K562 (cell line): ENCODE data around the gene TMEM245. TPM values are rescaled to one million over a fixed set of nuclear protein-coding genes. Genes with fewer than 3 reads are reported as not detected.
A peak's percentile ranks its signal among the peaks of the same experiment; 100 is the strongest.

Source experiments
- ARNT ChIP-seq, 2 experiments: fragments of 450-650 bp; IDR thresholded peaks; 2 replicates each; pipeline ENCODE4 v1.6.1; 2016; ENCODE audit warnings: mild to moderate bottlenecking in 1 of 2
- IRF1 ChIP-seq: sonication (generic); formaldehyde crosslinking; IDR thresholded peaks from 2 replicates; pipeline ENCODE4 v1.8.0; 2022; ENCODE audit warnings: missing genetic modification reagents, mild to moderate bottlenecking, borderline replicate concordance
- MGA ChIP-seq: fragments of 450-650 bp; IDR thresholded peaks from 2 replicates; pipeline ENCODE4 v1.6.1; 2016; ENCODE audit warnings: mild to moderate bottlenecking, moderate library complexity
- REST ChIP-seq, 2 experiments: fragments of 450-650 bp; formaldehyde crosslinking in 1 of 2; IDR thresholded peaks; 2 replicates each; pipeline versions ENCODE4 v1.4.0 to v1.6.1; 2014 to 2020; ENCODE audit warnings: mild to moderate bottlenecking in 2 of 2, borderline replicate concordance in 1 of 2, low read depth in 1 of 2
- ZNF316 ChIP-seq: fragments of 450-650 bp; IDR thresholded peaks from 2 replicates; pipeline ENCODE4 v1.6.1; 2016
- polyA plus RNA-seq, 8 experiments: library from polyadenylated mRNA; depleted of rRNA in 4 of 8; stranded (reverse) in 5 of 8; unstranded in 3 of 8; fragments of >200 nt; fragmentation: Nextera tagmentation in 2 of 8; fragmentation: Illumina TruSeq in 1 of 8; extraction: Ambion mirVana in 2 of 8; extraction: Trizol in 1 of 8; gene quantifications; 2 replicates each; pipeline versions ENCODE4 v1.2.1 to v1.2.3, GENCODE V29; 2011 to 2014; ENCODE audit warnings: inconsistent platforms in 1 of 8, missing spikeins in 1 of 8
- total RNA-seq, 7 experiments: library from RNA; depleted of rRNA in 6 of 7; stranded (reverse); fragments of >200 nt in 6 of 7; fragmentation: Illumina TruSeq in 2 of 7; extraction: Trizol in 2 of 7; gene quantifications; 2 replicates each; pipeline versions ENCODE4 v1.2.1 to v1.2.3, GENCODE V29; 2011 to 2021; ENCODE audit warnings: low replicate concordance in 1 of 7

The TMEM245 gene
- total and polyA plus RNA-seq, 9 of the 15 experiments (the other 6 are each of a cell fraction or from before 2014, with no cell fraction given), result 8.5 to 43.2 (median 24.3) TPM

- TF ChIP-seq REST (IDR thresholded peaks at IDR 0.05; ENCODE audit: borderline replicate concordance) (peak; percentile 38; the same call in 1 of the 2 replicates), REST (CRISPR knock-in tag; IDR thresholded peaks at IDR 0.05; ENCODE audit: low read depth) (no peak), ARNT (IDR thresholded peaks at IDR 0.05) (0 out of 4 replicates have a peak, but pooled peaks of 1 of the 2 experiments have one; percentile 40), MGA (no peak), ZNF316 (peak; percentile 97), IRF1 (CRISPR knock-in tag) (no peak)
Measured at GRCh38 chr9:109098171-109098959, 21.4 kb downstream of the TMEM245 start (continued).
